ENCODE measurements around the gene WRAP73. TPM values are rescaled to one million over a fixed set of nuclear protein-coding genes. Genes with fewer than 3 reads are reported as not detected.

The WRAP73 gene
- 25.4 TPM for polyA plus RNA-seq (2013, experiment 1 of 2)
- polyA plus RNA-seq (2013, experiment 2 of 2), result 19.7 TPM

- no peak within 1 kb of the TSS for H3K27ac ChIP-seq (ENCODE audit: low read depth, low read length, severe bottlenecking)
- peak within 1 kb of the TSS; percentile 80 for H3K4me3 ChIP-seq (ENCODE audit: extremely low read depth, insufficient read depth, low read length, poor library complexity, severe bottlenecking)
- H3K9me3 ChIP-seq (ENCODE audit: control insufficient read depth, low read length), result no peaks in the 10 kb centered on the region
- H3K36me3 ChIP-seq (ENCODE audit: control insufficient read depth, insufficient read depth, low read length), result peaks cover 25% of the 10 kb centered on the region
- no peaks in the 10 kb centered on the region for H3K4me1 ChIP-seq (ENCODE audit: control insufficient read depth, insufficient read depth, low read length, poor library complexity, severe bottlenecking)
- 4 to 5% methylated on average over 50 to 54 of the region's 60 CpGs for WGBS, 2 experiments (ENCODE audit: insufficient coverage in 2 of 2)
Measured at GRCh38 chr1:3649342-3650247, at the start of gene WRAP73. TSS of gene WRAP73 (minus strand) at chr1:3650103. CDS start at chr1:3649999, 104 bp downstream.

GRCh38 chr1:3699596-3699995 lies 49.7 kb upstream of the WRAP73 start:
- Histone ChIP-seq H3K27ac (ENCODE audit: low read depth, low read length, severe bottlenecking) (no peak overlapping the region), H3K4me1 (ENCODE audit: control insufficient read depth, insufficient read depth, low read length, poor library complexity, severe bottlenecking) (peaks cover 8% of the 10 kb centered on the region), H3K4me3 (ENCODE audit: extremely low read depth, insufficient read depth, low read length, poor library complexity, severe bottlenecking) (no peak overlapping the region), H3K9me3 (ENCODE audit: control insufficient read depth, low read length) (no peaks in the 10 kb centered on the region), H3K36me3 (ENCODE audit: control insufficient read depth, insufficient read depth, low read length) (no peaks in the 10 kb centered on the region)
- whole genome bisulfite sequencing, 2 experiments (ENCODE audit: insufficient coverage in 2 of 2), result 66 to 68% methylated on average over 13 of the region's 18 CpGs

GRCh38 chr1:3698660-3699408 lies 48.9 kb upstream of the WRAP73 start:
- WGBS, 2 experiments (ENCODE audit: insufficient coverage in 2 of 2), result 89 to 95% methylated on average over 26 to 28 of the region's 29 CpGs
- H3K4me3 ChIP-seq (ENCODE audit: extremely low read depth, insufficient read depth, low read length, poor library complexity, severe bottlenecking), result no peak overlapping the region
- H3K36me3 ChIP-seq (ENCODE audit: control insufficient read depth, insufficient read depth, low read length), result no peaks in the 10 kb centered on the region
- no peaks in the 10 kb centered on the region for H3K9me3 ChIP-seq (ENCODE audit: control insufficient read depth, low read length)
- no peak overlapping the region for H3K27ac ChIP-seq (ENCODE audit: low read depth, low read length, severe bottlenecking)
- peaks cover 8% of the 10 kb centered on the region for H3K4me1 ChIP-seq (ENCODE audit: control insufficient read depth, insufficient read depth, low read length, poor library complexity, severe bottlenecking)

- Histone ChIP-seq H3K4me1 (ENCODE audit: control insufficient read depth, insufficient read depth, low read length, poor library complexity, severe bottlenecking) (no peaks in the 10 kb centered on the region), H3K27ac (ENCODE audit: low read depth, low read length, severe bottlenecking) (no peak overlapping the region), H3K4me3 (ENCODE audit: extremely low read depth, insufficient read depth, low read length, poor library complexity, severe bottlenecking) (no peak overlapping the region), H3K36me3 (ENCODE audit: control insufficient read depth, insufficient read depth, low read length) (no peaks in the 10 kb centered on the region), H3K9me3 (ENCODE audit: control insufficient read depth, low read length) (no peaks in the 10 kb centered on the region)
- WGBS, 2 experiments (ENCODE audit: insufficient coverage in 2 of 2), result 92 to 96% methylated on average over 12 of the region's 12 CpGs
Measured at GRCh38 chr1:3697810-3698209, 47.9 kb upstream of the WRAP73 start.

GRCh38 chr1:3697104-3697503 lies 47.2 kb upstream of the WRAP73 start:
- Histone ChIP-seq H3K9me3 (ENCODE audit: control insufficient read depth, low read length) (no peaks in the 10 kb centered on the region), H3K4me1 (ENCODE audit: control insufficient read depth, insufficient read depth, low read length, poor library complexity, severe bottlenecking) (no peaks in the 10 kb centered on the region), H3K27ac (ENCODE audit: low read depth, low read length, severe bottlenecking) (no peak overlapping the region), H3K36me3 (ENCODE audit: control insufficient read depth, insufficient read depth, low read length) (no peaks in the 10 kb centered on the region), H3K4me3 (ENCODE audit: extremely low read depth, insufficient read depth, low read length, poor library complexity, severe bottlenecking) (no peak overlapping the region)
- WGBS, 2 experiments (ENCODE audit: insufficient coverage in 2 of 2), result 93 to 94% methylated on average over 22 of the region's 22 CpGs

- Histone ChIP-seq H3K9me3 (ENCODE audit: control insufficient read depth, low read length) (no peaks in the 10 kb centered on the region), H3K36me3 (ENCODE audit: control insufficient read depth, insufficient read depth, low read length) (no peaks in the 10 kb centered on the region), H3K4me3 (ENCODE audit: extremely low read depth, insufficient read depth, low read length, poor library complexity, severe bottlenecking) (no peak overlapping the region), H3K27ac (ENCODE audit: low read depth, low read length, severe bottlenecking) (no peak overlapping the region), H3K4me1 (ENCODE audit: control insufficient read depth, insufficient read depth, low read length, poor library complexity, severe bottlenecking) (no peaks in the 10 kb centered on the region)
- 83 to 94% methylated on average over 7 to 9 of the region's 9 CpGs for WGBS, 2 experiments (ENCODE audit: insufficient coverage in 2 of 2)
Measured at GRCh38 chr1:3696689-3697088, 46.8 kb upstream of the WRAP73 start.

GRCh38 chr1:3695326-3696217 lies 45.7 kb upstream of the WRAP73 start:
- no peaks in the 10 kb centered on the region for H3K9me3 ChIP-seq (ENCODE audit: control insufficient read depth, low read length)
- WGBS, 2 experiments (ENCODE audit: insufficient coverage in 2 of 2), result 40 to 45% methylated on average over 33 of the region's 33 CpGs
- no peaks in the 10 kb centered on the region for H3K4me1 ChIP-seq (ENCODE audit: control insufficient read depth, insufficient read depth, low read length, poor library complexity, severe bottlenecking)
- no peak overlapping the region for H3K4me3 ChIP-seq (ENCODE audit: extremely low read depth, insufficient read depth, low read length, poor library complexity, severe bottlenecking)
- H3K36me3 ChIP-seq (ENCODE audit: control insufficient read depth, insufficient read depth, low read length), result no peaks in the 10 kb centered on the region
- H3K27ac ChIP-seq (ENCODE audit: low read depth, low read length, severe bottlenecking), result no peak overlapping the region

GRCh38 chr1:3693321-3693720 lies 43.4 kb upstream of the WRAP73 start:
- Histone ChIP-seq H3K36me3 (ENCODE audit: control insufficient read depth, insufficient read depth, low read length) (no peaks in the 10 kb centered on the region), H3K9me3 (ENCODE audit: control insufficient read depth, low read length) (no peaks in the 10 kb centered on the region), H3K27ac (ENCODE audit: low read depth, low read length, severe bottlenecking) (no peak overlapping the region), H3K4me1 (ENCODE audit: control insufficient read depth, insufficient read depth, low read length, poor library complexity, severe bottlenecking) (peaks cover 9% of the 10 kb centered on the region), H3K4me3 (ENCODE audit: extremely low read depth, insufficient read depth, low read length, poor library complexity, severe bottlenecking) (no peak overlapping the region)
- whole genome bisulfite sequencing, 2 experiments (ENCODE audit: insufficient coverage in 2 of 2), result 94 to 98% methylated on average over 9 of the region's 11 CpGs

- Histone ChIP-seq H3K27ac (ENCODE audit: low read depth, low read length, severe bottlenecking) (no peak overlapping the region), H3K9me3 (ENCODE audit: control insufficient read depth, low read length) (no peaks in the 10 kb centered on the region)
- 88 to 90% methylated on average over 11 to 12 of the region's 13 CpGs for WGBS, 2 experiments (ENCODE audit: insufficient coverage in 2 of 2)
Measured at GRCh38 chr1:3692598-3692997, 42.7 kb upstream of the WRAP73 start.

More at GRCh38 chr1:3692598-3692997, 42.7 kb upstream of the WRAP73 start:
- peaks cover 15% of the 10 kb centered on the region for H3K4me1 ChIP-seq (ENCODE audit: control insufficient read depth, insufficient read depth, low read length, poor library complexity, severe bottlenecking)
- H3K4me3 ChIP-seq (ENCODE audit: extremely low read depth, insufficient read depth, low read length, poor library complexity, severe bottlenecking), result no peak overlapping the region
- H3K36me3 ChIP-seq (ENCODE audit: control insufficient read depth, insufficient read depth, low read length), result no peaks in the 10 kb centered on the region

Data from mesodermal cell (in vitro differentiated cells).